Vagina (tissue), 2 donors: ENCODE measurements around the gene TEK. TPM values are rescaled to one million over a fixed set of nuclear protein-coding genes. Genes with fewer than 3 reads are reported as not detected.
"Not testable (repeated sequence)": the region's sequence is repeated elsewhere in the genome, so short reads cannot be mapped to it uniquely, and the experiment has no call there.

ENCODE experiments used
- DNase-seq, 2 donors: peaks; one replicate each; pipeline ENCODE4 v3.0.0-alpha.2; 2017; ENCODE audit errors: extremely low spot score in 2 of 2
- H3K27ac ChIP-seq: fragments of 200-600 bp; sonication (generic); one replicate; pipeline ENCODE4 v1.5.1; 2019
- H3K27me3 ChIP-seq: fragments of 200-600 bp; sonication (generic); one replicate; pipeline ENCODE4 v1.5.1; 2019
- H3K36me3 ChIP-seq, 2 donors: fragments of 200-600 bp; sonication (generic); one replicate each; pipeline ENCODE4 v1.5.1; 2017 to 2019
- H3K4me1 ChIP-seq: fragments of 200-600 bp; sonication (generic); one replicate; pipeline ENCODE4 v1.5.1; 2019
- H3K4me3 ChIP-seq, 2 donors: fragments of 200-600 bp; sonication (generic); 1 replicate in 1 of 2; 2 replicates in 1 of 2; pipeline ENCODE4 v1.5.1; 2016 to 2019
- H3K9me3 ChIP-seq: fragments of 200-600 bp; sonication (generic); one replicate; pipeline ENCODE4 v1.5.1; 2019
- POLR2A ChIP-seq, 2 donors: fragments of 450-650 bp; IDR thresholded peaks; one replicate each; pipeline ENCODE4 v1.6.1; 2017; ENCODE audit warnings: antibody characterized with exemption in 2 of 2, mild to moderate bottlenecking in 2 of 2, moderate library complexity in 2 of 2
- POLR2AphosphoS5 ChIP-seq, 2 donors: sonication (generic); formaldehyde crosslinking; IDR thresholded peaks; one replicate each; pipeline ENCODE4 v1.9.0; 2017; ENCODE audit warnings: antibody characterized with exemption in 2 of 2, mild to moderate bottlenecking in 2 of 2, low read depth in 1 of 2; ENCODE audit not compliant: insufficient read depth in 1 of 2
- intact Hi-C: fragments of 100-400 bp; cut with DNase I; formaldehyde crosslinking; loops from one replicate; pipeline ENCODE4 v1.15.1; 2023
- total RNA-seq: library from RNA; depleted of rRNA; stranded (reverse); fragments of >200 nt; gene quantifications from one replicate; pipeline ENCODE4 v1.2.3, GENCODE V29; 2016
- TF ChIP-seq, protein P1 (sequence below), 3 experiments: fragments of 450-650 bp in 2 of 3; fragments of 200-600 bp in 1 of 3; sonication (generic) in 1 of 3; IDR thresholded peaks; one replicate each; pipeline ENCODE4 v1.5.1; 2017 to 2019; ENCODE audit warnings: antibody characterized with exemption in 3 of 3, mild to moderate bottlenecking in 2 of 3, moderate library complexity in 2 of 3

The TEK gene
- total RNA-seq, 1 donor from 2014 or later: 12.5 TPM

DNA sequence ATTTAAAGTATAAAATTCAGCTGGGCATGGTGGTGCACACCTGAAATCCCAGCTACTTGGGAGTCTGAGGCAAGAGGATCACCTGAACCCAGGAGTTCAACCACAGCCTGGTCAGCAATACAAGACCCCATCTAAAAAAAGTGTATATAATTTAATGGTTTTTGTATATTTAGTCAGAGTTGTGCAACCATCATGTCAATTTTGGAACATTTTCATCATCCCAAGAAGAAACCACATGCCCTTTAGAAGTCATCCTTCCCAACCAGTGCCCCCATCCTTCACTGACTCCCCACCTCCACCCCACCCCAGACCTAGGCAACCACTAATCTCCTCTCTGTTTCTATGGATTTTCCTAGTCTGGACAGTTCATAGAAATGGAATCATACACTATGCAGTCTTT, 18.8 kb upstream of the TEK start:
- peaks cover 5% of the 10 kb centered on the region for H3K4me1 ChIP-seq
- no peak overlapping the region for H3K27ac ChIP-seq
- no peak overlapping the region for H3K4me3 ChIP-seq
- TF ChIP-seq POLR2AphosphoS5 (IDR thresholded peaks at IDR 0.05; ENCODE audit: insufficient read depth in 1 of 2, low read depth in 1 of 2) (no peak), POLR2A (IDR thresholded peaks at IDR 0.05) (no peak)
- TF ChIP-seq, protein P1, sequence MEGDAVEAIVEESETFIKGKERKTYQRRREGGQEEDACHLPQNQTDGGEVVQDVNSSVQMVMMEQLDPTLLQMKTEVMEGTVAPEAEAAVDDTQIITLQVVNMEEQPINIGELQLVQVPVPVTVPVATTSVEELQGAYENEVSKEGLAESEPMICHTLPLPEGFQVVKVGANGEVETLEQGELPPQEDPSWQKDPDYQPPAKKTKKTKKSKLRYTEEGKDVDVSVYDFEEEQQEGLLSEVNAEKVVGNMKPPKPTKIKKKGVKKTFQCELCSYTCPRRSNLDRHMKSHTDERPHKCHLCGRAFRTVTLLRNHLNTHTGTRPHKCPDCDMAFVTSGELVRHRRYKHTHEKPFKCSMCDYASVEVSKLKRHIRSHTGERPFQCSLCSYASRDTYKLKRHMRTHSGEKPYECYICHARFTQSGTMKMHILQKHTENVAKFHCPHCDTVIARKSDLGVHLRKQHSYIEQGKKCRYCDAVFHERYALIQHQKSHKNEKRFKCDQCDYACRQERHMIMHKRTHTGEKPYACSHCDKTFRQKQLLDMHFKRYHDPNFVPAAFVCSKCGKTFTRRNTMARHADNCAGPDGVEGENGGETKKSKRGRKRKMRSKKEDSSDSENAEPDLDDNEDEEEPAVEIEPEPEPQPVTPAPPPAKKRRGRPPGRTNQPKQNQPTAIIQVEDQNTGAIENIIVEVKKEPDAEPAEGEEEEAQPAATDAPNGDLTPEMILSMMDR (IDR thresholded peaks at IDR 0.05): no peak
- intact Hi-C loops: no loop called here
- H3K27me3 ChIP-seq: no peaks in the 10 kb centered on the region
- no peak for DNase-seq
- no peaks in the 10 kb centered on the region for H3K36me3 ChIP-seq
- H3K9me3 ChIP-seq: no peaks in the 10 kb centered on the region

DNA sequence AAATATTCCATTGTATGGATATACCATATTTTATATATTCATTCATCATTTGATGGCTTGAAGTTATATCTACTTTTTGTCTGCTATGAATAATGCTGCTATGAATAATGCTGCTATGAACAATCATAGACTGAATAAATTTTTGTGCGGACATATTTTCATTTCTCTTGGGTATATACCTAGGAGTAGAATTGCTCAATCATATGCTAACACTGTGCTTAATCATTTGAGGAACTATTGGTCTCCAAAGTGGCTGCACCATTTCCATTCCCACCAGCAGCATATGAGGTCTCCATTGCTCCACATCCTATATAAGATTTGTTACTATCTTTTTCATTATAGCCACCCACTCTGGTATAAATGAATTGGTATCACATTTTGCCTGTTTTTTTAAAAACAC, 18.3 kb upstream of the TEK start:
- intact Hi-C loops: no loop called here
- Histone ChIP-seq H3K36me3 (no peaks in the 10 kb centered on the region), H3K27me3 (no peaks in the 10 kb centered on the region), H3K9me3 (no peaks in the 10 kb centered on the region), H3K4me1 (peaks cover 5% of the 10 kb centered on the region), H3K27ac (no peak overlapping the region), H3K4me3 (no peak overlapping the region)
- TF ChIP-seq POLR2A (IDR thresholded peaks at IDR 0.05): no peak
- TF ChIP-seq, protein P1 (IDR thresholded peaks at IDR 0.05): no peak
- no peak for TF ChIP-seq POLR2AphosphoS5 (IDR thresholded peaks at IDR 0.05; ENCODE audit: insufficient read depth in 1 of 2, low read depth in 1 of 2)
- DNase-seq: no peak

DNA sequence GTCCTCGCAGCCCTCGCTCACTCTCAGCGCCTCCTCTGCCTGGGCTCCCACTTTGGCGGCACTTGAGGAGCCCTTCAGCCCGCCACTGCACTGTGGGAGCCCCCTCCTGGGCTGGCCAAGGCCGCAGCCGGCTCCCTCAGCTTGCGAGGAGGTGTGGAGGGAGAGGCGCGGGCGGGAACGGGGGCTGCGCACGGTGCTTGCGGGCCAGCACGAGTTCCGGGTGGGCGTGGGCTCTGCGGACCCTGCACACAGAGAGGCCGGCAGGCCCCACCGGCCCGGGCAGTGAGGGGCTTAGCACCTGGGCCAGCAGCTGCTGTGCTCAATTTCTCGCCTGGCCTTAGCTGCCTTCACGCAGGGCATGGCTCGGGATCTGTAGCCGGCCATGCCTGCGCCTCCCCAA, 16.5 kb upstream of the TEK start:
- H3K4me1 ChIP-seq, DNase-seq, H3K27me3 ChIP-seq, H3K27ac ChIP-seq, intact Hi-C loops, H3K36me3 ChIP-seq, H3K4me3 ChIP-seq, H3K9me3 ChIP-seq: not testable (repeated sequence)

DNA sequence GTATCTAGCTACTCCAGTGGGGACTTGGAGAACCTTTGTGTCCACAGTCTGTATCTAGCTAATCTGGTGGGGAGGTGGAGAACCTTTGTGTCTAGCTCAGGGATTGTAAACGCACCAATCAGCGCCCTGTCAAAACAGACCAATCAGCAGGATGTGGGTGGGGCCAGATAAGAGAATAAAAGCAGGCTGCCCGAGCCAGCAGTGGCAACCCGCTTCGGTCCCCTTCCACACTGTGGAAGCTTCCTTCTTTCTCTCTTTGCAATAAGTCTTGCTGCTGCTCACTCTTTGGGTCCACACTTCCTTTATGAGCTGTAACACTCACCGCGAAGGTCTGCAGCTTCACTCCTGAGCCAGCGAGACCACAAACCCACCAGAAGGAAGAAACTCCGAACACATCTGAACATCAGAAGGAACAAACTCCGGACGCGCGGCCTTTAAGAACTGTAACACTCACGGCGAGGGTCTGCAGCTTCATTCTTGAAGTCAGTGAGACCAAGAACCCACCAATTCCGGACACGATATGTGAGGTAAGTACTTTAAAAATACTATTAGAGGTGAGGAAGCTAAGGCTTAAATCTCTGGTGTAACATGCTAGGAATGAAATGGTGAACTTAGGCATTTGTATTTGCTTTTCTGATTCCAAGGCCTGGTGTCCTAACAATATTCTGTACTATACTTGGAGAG, 15.5 kb upstream of the TEK start:
- intact Hi-C loops, H3K27ac ChIP-seq, H3K4me1 ChIP-seq, DNase-seq, H3K27me3 ChIP-seq, H3K36me3 ChIP-seq, H3K4me3 ChIP-seq, H3K9me3 ChIP-seq: not testable (repeated sequence)

DNA sequence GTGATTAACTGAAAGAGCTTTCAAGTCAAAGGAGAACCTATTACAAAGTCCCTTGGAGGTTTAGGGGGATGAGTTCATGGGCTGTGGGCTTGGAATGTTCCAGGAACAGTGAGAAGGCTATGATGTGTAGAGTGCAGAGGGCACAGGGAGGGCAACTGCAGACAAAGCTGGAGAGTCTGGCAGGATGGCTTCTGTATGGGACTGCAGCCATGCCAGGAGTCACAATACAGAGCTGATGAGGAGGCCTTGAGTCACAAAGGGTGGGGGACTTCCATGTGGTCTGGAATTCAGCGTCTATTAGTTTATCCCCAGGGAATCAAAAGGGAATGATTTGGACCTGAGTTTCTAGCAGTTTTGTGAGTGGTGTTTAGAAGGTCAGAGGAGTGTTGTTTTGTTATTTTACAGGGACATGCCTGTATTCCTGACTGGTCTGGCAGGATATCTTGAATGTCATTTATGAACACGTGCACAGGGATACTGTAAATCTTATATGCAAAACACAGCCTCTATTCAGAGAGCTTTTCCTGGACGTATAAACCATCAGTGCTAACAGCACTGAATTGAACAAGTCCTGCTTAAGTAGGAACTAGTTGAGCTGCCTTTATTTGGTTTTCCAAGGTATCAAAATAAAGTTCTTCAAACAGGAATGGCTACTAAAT, 14.3 kb upstream of the TEK start:
- intact Hi-C loops: no loop called here
- Histone ChIP-seq H3K27ac (no peak overlapping the region), H3K4me1 (peaks cover 5% of the 10 kb centered on the region), H3K4me3 (no peak overlapping the region), H3K36me3 (no peaks in the 10 kb centered on the region), H3K9me3 (no peaks in the 10 kb centered on the region), H3K27me3 (no peaks in the 10 kb centered on the region)
- TF ChIP-seq POLR2AphosphoS5 (IDR thresholded peaks at IDR 0.05; ENCODE audit: insufficient read depth in 1 of 2, low read depth in 1 of 2) (no peak), POLR2A (IDR thresholded peaks at IDR 0.05) (no peak)
- TF ChIP-seq, protein P1 (IDR thresholded peaks at IDR 0.05): no peak
- DNase-seq: no peak

DNA sequence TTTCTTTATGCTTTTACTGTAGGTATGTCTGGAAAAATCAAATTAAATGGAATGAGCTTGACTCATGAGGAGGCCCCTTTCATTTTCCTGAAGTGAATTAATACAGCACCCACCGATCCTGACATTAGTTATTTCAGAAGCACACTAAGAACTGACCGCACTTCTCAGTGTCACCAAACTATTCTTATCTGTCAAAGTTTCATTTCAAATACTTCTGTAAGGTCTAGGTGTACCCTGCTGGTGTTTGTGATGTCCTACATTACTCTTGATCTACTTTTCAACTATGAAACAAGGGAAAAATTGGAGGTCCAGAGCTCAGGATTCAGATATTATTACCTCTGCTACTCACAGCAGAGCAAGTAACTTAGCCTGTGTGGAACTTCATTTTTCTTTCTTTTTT, 1.8 kb upstream of the TEK start:
- Histone ChIP-seq H3K4me3 (no peak overlapping the region), H3K36me3 (no peaks in the 10 kb centered on the region), H3K27ac (no peak overlapping the region), H3K4me1 (no peaks in the 10 kb centered on the region), H3K27me3 (no peaks in the 10 kb centered on the region), H3K9me3 (no peaks in the 10 kb centered on the region)
- TF ChIP-seq POLR2A (IDR thresholded peaks at IDR 0.05) (no peak), POLR2AphosphoS5 (IDR thresholded peaks at IDR 0.05; ENCODE audit: insufficient read depth in 1 of 2, low read depth in 1 of 2) (no peak)
- TF ChIP-seq, protein P1 (IDR thresholded peaks at IDR 0.05): no peak
- DNase-seq: no peak
- intact Hi-C loops: no loop called here
